Measurements from ENCODE around the gene COL21A1.

Gene COL21A1

GRCh38 chr6:56051202-56051598 is 196.2 kb downstream of the COL21A1 start:
- no peaks in the 10 kb centered on the region for H3K27me3 ChIP-seq (ENCODE audit: control insufficient read depth, insufficient read depth, low read length)
- no peak overlapping the region for H3K4me3 ChIP-seq (ENCODE audit: low read length)
- H3K36me3 ChIP-seq (ENCODE audit: control insufficient read depth, insufficient read depth, low read length) = no peaks in the 10 kb centered on the region
- H3K9ac ChIP-seq (ENCODE audit: low read length) = no peak overlapping the region
- no peaks in the 10 kb centered on the region for H3K9me3 ChIP-seq (ENCODE audit: control insufficient read depth, low read length)
- no peaks in the 10 kb centered on the region for H3K4me1 ChIP-seq (ENCODE audit: control insufficient read depth, insufficient read depth, low read length)

- Histone ChIP-seq H3K4me1 (ENCODE audit: control insufficient read depth, insufficient read depth, low read length) (no peaks in the 10 kb centered on the region), H3K9me3 (ENCODE audit: control insufficient read depth, low read length) (no peaks in the 10 kb centered on the region), H3K36me3 (ENCODE audit: control insufficient read depth, insufficient read depth, low read length) (no peaks in the 10 kb centered on the region), H3K4me3 (ENCODE audit: low read length) (no peak overlapping the region), H3K9ac (ENCODE audit: low read length) (no peak overlapping the region), H3K27me3 (ENCODE audit: control insufficient read depth, insufficient read depth, low read length) (no peaks in the 10 kb centered on the region)
Measured at GRCh38 chr6:56050530-56051201, 196.7 kb downstream of the COL21A1 start.

GRCh38 chr6:56048601-56049000 is 198.8 kb downstream of the COL21A1 start:
- no peaks in the 10 kb centered on the region for H3K4me1 ChIP-seq (ENCODE audit: control insufficient read depth, insufficient read depth, low read length)
- no peaks in the 10 kb centered on the region for H3K36me3 ChIP-seq (ENCODE audit: control insufficient read depth, insufficient read depth, low read length)
- H3K4me3 ChIP-seq (ENCODE audit: low read length) = no peak overlapping the region
- no peaks in the 10 kb centered on the region for H3K9me3 ChIP-seq (ENCODE audit: control insufficient read depth, low read length)
- H3K9ac ChIP-seq (ENCODE audit: low read length) = no peak overlapping the region
- no peaks in the 10 kb centered on the region for H3K27me3 ChIP-seq (ENCODE audit: control insufficient read depth, insufficient read depth, low read length)

- no peak overlapping the region for H3K4me3 ChIP-seq (ENCODE audit: low read length)
- H3K4me1 ChIP-seq (ENCODE audit: control insufficient read depth, insufficient read depth, low read length) = no peaks in the 10 kb centered on the region
- no peaks in the 10 kb centered on the region for H3K9me3 ChIP-seq (ENCODE audit: control insufficient read depth, low read length)
Measured at GRCh38 chr6:56047931-56048540, 199.3 kb downstream of the COL21A1 start.

GRCh38 chr6:56046576-56046975 is 200.8 kb downstream of the COL21A1 start:
- Histone ChIP-seq H3K27me3 (ENCODE audit: control insufficient read depth, insufficient read depth, low read length) (no peaks in the 10 kb centered on the region), H3K4me1 (ENCODE audit: control insufficient read depth, insufficient read depth, low read length) (no peaks in the 10 kb centered on the region), H3K4me3 (ENCODE audit: low read length) (no peak overlapping the region), H3K9ac (ENCODE audit: low read length) (no peak overlapping the region), H3K9me3 (ENCODE audit: control insufficient read depth, low read length) (no peaks in the 10 kb centered on the region), H3K36me3 (ENCODE audit: control insufficient read depth, insufficient read depth, low read length) (no peaks in the 10 kb centered on the region)

More at GRCh38 chr6:56047931-56048540, 199.3 kb downstream of the COL21A1 start:
- no peaks in the 10 kb centered on the region for H3K27me3 ChIP-seq (ENCODE audit: control insufficient read depth, insufficient read depth, low read length)
- no peaks in the 10 kb centered on the region for H3K36me3 ChIP-seq (ENCODE audit: control insufficient read depth, insufficient read depth, low read length)
- no peak overlapping the region for H3K9ac ChIP-seq (ENCODE audit: low read length)

- Histone ChIP-seq H3K9ac (ENCODE audit: low read length) (no peak overlapping the region), H3K4me3 (ENCODE audit: low read length) (no peak overlapping the region), H3K9me3 (ENCODE audit: control insufficient read depth, low read length) (no peaks in the 10 kb centered on the region), H3K27me3 (ENCODE audit: control insufficient read depth, insufficient read depth, low read length) (no peaks in the 10 kb centered on the region), H3K36me3 (ENCODE audit: control insufficient read depth, insufficient read depth, low read length) (no peaks in the 10 kb centered on the region), H3K4me1 (ENCODE audit: control insufficient read depth, insufficient read depth, low read length) (no peaks in the 10 kb centered on the region)
Measured at GRCh38 chr6:56043761-56044160, 203.6 kb downstream of the COL21A1 start.

- no peak overlapping the region for H3K4me3 ChIP-seq (ENCODE audit: low read length)
- H3K9ac ChIP-seq (ENCODE audit: low read length) = no peak overlapping the region
- H3K27me3 ChIP-seq (ENCODE audit: control insufficient read depth, insufficient read depth, low read length) = no peaks in the 10 kb centered on the region
- H3K9me3 ChIP-seq (ENCODE audit: control insufficient read depth, low read length) = no peaks in the 10 kb centered on the region
- no peaks in the 10 kb centered on the region for H3K36me3 ChIP-seq (ENCODE audit: control insufficient read depth, insufficient read depth, low read length)
- no peaks in the 10 kb centered on the region for H3K4me1 ChIP-seq (ENCODE audit: control insufficient read depth, insufficient read depth, low read length)
Measured at GRCh38 chr6:56043076-56043475, 204.3 kb downstream of the COL21A1 start.

- no peaks in the 10 kb centered on the region for H3K27me3 ChIP-seq (ENCODE audit: control insufficient read depth, insufficient read depth, low read length)
- no peak overlapping the region for H3K9ac ChIP-seq (ENCODE audit: low read length)
- H3K4me3 ChIP-seq (ENCODE audit: low read length) = no peak overlapping the region
- no peaks in the 10 kb centered on the region for H3K9me3 ChIP-seq (ENCODE audit: control insufficient read depth, low read length)
- no peaks in the 10 kb centered on the region for H3K4me1 ChIP-seq (ENCODE audit: control insufficient read depth, insufficient read depth, low read length)
- no peaks in the 10 kb centered on the region for H3K36me3 ChIP-seq (ENCODE audit: control insufficient read depth, insufficient read depth, low read length)
Measured at GRCh38 chr6:56041591-56041990, 205.8 kb downstream of the COL21A1 start.

- no peaks in the 10 kb centered on the region for H3K9me3 ChIP-seq (ENCODE audit: control insufficient read depth, low read length)
- no peak overlapping the region for H3K9ac ChIP-seq (ENCODE audit: low read length)
- H3K4me3 ChIP-seq (ENCODE audit: low read length) = no peak overlapping the region
- H3K27me3 ChIP-seq (ENCODE audit: control insufficient read depth, insufficient read depth, low read length) = no peaks in the 10 kb centered on the region
- no peaks in the 10 kb centered on the region for H3K36me3 ChIP-seq (ENCODE audit: control insufficient read depth, insufficient read depth, low read length)
- no peaks in the 10 kb centered on the region for H3K4me1 ChIP-seq (ENCODE audit: control insufficient read depth, insufficient read depth, low read length)
Measured at GRCh38 chr6:56040889-56041301, 206.5 kb downstream of the COL21A1 start.

- Histone ChIP-seq H3K9me3 (ENCODE audit: control insufficient read depth, low read length) (no peaks in the 10 kb centered on the region), H3K27me3 (ENCODE audit: control insufficient read depth, insufficient read depth, low read length) (no peaks in the 10 kb centered on the region), H3K36me3 (ENCODE audit: control insufficient read depth, insufficient read depth, low read length) (no peaks in the 10 kb centered on the region), H3K4me1 (ENCODE audit: control insufficient read depth, insufficient read depth, low read length) (no peaks in the 10 kb centered on the region), H3K9ac (ENCODE audit: low read length) (no peak overlapping the region), H3K4me3 (ENCODE audit: low read length) (no peak overlapping the region)
Measured at GRCh38 chr6:56040223-56040622, 207.2 kb downstream of the COL21A1 start.

- H3K9ac ChIP-seq (ENCODE audit: low read length) = no peak overlapping the region
Measured at GRCh38 chr6:56038764-56039163, 208.6 kb downstream of the COL21A1 start.

GRCh38 chr6:56037601-56038000 is 209.8 kb downstream of the COL21A1 start:
- Histone ChIP-seq H3K36me3 (ENCODE audit: control insufficient read depth, insufficient read depth, low read length) (no peaks in the 10 kb centered on the region), H3K9ac (ENCODE audit: low read length) (no peak overlapping the region), H3K9me3 (ENCODE audit: control insufficient read depth, low read length) (no peaks in the 10 kb centered on the region), H3K4me3 (ENCODE audit: low read length) (no peak overlapping the region), H3K4me1 (ENCODE audit: control insufficient read depth, insufficient read depth, low read length) (no peaks in the 10 kb centered on the region), H3K27me3 (ENCODE audit: control insufficient read depth, insufficient read depth, low read length) (no peaks in the 10 kb centered on the region)

More at GRCh38 chr6:56038764-56039163, 208.6 kb downstream of the COL21A1 start:
- Histone ChIP-seq H3K27me3 (ENCODE audit: control insufficient read depth, insufficient read depth, low read length) (no peaks in the 10 kb centered on the region), H3K9me3 (ENCODE audit: control insufficient read depth, low read length) (no peaks in the 10 kb centered on the region), H3K36me3 (ENCODE audit: control insufficient read depth, insufficient read depth, low read length) (no peaks in the 10 kb centered on the region), H3K4me1 (ENCODE audit: control insufficient read depth, insufficient read depth, low read length) (no peaks in the 10 kb centered on the region), H3K4me3 (ENCODE audit: low read length) (no peak overlapping the region)
